ENCODE data around the gene ZNF287.
A peak's percentile ranks its signal among the peaks of the same experiment; 100 is the strongest.

Gene ZNF287

DNA sequence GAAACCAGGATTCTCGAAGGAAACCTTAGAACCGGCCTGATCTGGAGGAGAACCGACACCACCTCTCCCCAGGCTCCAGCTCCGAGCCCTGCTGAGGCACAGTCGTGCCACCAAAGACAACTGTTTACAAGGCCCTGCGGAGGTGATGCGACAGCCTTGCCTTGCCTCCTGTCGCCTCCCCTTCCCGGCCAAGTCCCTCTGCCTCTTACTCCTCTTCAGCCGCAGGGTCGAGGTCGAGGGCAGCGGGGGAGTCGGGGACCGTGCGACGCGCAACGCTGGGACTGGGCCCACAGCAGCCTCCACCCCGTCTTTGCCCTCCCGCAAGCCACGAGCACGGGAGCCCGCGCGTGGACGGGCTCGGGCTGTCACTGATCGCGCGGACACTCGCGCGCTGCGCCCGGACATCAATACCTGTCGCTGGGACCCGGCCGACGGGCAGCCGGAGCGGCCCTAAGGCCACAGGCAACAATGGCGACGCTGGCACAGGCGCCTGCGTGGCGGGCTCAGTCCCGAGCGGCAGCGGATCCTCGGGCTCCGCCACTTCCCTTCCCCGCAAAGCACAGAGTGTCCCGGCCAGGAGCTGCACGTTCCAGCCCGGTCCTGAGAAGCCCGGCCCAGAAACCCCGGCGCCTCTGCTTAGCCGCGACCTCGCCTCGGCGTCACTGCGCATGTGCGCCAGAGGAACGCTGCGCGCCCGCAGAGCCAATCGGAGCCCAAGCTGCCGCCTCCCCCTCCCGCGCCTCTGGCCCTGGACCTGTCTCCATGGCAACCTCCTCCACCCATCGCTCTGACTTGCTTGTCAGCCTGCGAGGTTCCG is at the start of gene ZNF287:
Gene ZNF287 (minus strand): TSS at position 664 of the 817 bp plus-strand sequence. CDS start 1,473 bp downstream, outside the sequence.
- peak; percentile 99 for DNase-seq (ENCODE audit: low spot score)
- in situ Hi-C loops (cut with MboI; ENCODE audit: low sequenced_read_pairs, unreplicated experiment): no loop called here
- TF ChIP-seq, protein P1, sequence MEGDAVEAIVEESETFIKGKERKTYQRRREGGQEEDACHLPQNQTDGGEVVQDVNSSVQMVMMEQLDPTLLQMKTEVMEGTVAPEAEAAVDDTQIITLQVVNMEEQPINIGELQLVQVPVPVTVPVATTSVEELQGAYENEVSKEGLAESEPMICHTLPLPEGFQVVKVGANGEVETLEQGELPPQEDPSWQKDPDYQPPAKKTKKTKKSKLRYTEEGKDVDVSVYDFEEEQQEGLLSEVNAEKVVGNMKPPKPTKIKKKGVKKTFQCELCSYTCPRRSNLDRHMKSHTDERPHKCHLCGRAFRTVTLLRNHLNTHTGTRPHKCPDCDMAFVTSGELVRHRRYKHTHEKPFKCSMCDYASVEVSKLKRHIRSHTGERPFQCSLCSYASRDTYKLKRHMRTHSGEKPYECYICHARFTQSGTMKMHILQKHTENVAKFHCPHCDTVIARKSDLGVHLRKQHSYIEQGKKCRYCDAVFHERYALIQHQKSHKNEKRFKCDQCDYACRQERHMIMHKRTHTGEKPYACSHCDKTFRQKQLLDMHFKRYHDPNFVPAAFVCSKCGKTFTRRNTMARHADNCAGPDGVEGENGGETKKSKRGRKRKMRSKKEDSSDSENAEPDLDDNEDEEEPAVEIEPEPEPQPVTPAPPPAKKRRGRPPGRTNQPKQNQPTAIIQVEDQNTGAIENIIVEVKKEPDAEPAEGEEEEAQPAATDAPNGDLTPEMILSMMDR (IDR thresholded peaks at IDR 0.05; ENCODE audit: borderline replicate concordance, control extremely low read depth, extremely low read depth, insufficient read depth, missing control alignments): no peak

DNA sequence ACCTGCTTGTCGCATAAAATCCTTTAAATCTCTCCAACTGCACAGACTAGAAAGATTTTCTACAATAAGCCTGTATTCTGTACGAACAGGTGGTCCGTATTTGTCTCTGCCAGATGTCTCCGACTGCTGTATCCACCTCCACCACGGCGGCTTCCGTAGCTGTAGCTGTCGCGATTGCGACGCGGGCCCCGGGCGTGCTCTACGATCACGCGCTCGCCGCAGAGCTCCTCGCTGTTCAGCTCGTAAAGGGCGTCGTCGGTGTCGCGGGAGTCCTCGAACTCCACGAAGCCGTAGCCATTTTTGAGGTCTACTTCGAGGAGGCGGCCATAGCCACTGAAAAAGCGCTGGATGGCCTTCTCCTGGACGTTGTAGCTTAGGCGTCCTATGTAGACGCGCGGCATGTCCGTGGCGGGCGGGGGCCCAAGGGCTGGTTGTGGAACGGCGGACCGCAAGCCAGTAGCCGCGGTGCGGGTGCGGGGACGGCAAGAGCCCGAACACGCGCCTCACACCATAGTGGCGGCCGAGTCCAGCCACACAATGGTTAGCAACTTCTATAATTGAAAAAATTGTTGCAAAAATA is 48.6 kb upstream of the ZNF287 start:
- TF ChIP-seq, protein P1 (IDR thresholded peaks at IDR 0.05; ENCODE audit: borderline replicate concordance, control extremely low read depth, extremely low read depth, insufficient read depth, missing control alignments): no peak
- in situ Hi-C loops (cut with MboI; ENCODE audit: low sequenced_read_pairs, unreplicated experiment): no loop called here
- no peak for DNase-seq (ENCODE audit: low spot score)

DNA sequence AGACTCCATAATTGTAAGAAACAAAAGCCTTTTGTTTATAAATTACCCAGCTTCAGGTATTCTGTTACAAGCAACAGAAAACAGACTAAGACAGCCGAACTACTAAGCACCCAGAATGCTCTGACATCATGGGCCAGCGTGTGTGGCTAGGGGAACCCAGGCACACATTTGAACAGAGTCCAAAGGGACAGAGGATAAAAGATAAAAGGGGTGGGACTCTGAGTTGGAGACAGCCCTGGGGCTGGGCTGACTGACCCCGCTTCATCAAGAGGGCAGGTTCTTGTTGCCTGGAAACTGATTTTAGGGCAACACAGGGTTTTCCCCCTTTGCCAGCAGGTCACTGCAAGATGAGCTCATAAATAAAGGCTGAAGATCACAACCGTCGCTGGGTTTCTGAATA is 30.5 kb upstream of the ZNF287 start:
- in situ Hi-C loops (cut with MboI; ENCODE audit: low sequenced_read_pairs, unreplicated experiment): no loop called here
- TF ChIP-seq, protein P1 (IDR thresholded peaks at IDR 0.05; ENCODE audit: borderline replicate concordance, control extremely low read depth, extremely low read depth, insufficient read depth, missing control alignments): no peak

DNA sequence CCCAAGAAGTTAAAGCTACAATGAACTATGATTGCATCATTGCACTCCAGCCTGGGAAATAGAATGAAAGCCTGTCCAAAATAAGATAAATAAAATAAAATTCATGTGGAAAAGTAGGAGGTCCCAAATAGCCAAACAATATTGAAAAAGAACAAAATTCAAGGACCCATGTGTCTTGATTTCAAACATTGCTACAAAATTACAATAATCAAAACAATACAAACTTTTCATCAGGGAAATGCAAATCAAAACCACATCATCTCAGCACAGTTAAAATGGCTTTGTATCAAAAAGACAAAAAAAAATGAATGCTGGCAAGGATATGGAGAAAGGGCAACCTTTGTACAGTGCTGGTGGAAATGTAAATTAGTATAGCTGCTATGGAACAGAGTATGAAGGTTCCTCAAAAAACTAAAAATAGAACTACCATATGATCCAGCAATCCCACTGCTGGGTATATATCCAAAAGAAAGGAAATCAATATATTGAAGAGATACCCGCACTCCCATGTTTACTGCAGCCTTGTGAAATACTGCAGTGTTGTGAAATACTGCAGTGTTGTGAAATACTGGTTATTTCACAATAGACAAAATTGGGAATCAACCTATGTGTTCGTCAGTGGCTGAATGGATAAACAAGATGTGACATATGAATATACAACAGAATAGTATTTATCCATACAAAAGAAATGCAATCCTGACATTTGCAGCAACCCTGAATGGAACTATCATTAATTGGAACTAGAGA is 24.5 kb upstream of the ZNF287 start:
- DNase-seq (ENCODE audit: low spot score): no peak
- in situ Hi-C loops (cut with MboI; ENCODE audit: low sequenced_read_pairs, unreplicated experiment): no loop called here

More for the DNA sequence above, 30.5 kb upstream of the ZNF287 start:
- DNase-seq (ENCODE audit: low spot score): no peak

DNA sequence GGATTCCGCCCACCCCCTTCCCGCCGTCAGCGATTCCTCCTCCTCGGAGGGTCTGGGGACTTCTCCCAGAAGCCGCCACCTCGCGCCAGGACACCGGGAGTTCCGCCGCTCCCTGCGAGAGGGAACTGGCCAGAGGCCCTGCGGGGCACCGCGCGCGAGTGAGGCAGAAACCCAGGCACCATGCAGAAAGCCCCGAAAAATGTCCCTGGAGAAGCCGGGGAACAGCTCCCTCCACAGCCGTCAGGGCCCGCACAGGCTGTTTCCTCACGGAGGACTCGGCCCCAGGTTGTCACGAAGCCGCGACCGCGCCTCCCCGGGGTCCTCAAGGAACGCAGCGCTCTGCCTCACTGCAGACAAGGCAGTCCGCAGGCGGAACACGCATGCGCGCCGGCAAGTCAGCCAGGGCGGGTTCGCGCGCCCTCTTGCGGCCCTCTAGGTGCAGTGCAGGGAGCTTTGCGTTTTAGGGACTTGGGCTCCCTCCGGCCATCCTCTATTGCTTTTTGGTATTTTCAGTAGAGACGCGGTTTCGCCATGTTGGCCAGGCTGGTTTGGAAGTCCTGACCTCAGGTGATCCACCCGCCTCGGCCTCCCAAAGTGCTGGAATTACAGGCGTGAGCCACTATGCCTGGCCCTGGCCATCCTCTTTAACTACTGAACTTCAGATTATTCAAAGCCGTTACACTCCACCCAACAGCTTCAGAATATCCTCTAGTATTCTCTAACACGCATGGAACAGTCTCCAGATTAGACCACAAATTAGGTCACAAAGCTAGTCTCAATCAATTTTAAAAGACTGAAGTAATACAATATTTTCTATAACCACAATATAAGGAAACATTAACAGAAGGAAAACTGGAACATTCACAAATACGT is 20.3 kb upstream of the ZNF287 start:
- peak; percentile 97 for DNase-seq (ENCODE audit: low spot score)
- TF ChIP-seq, protein P1 (IDR thresholded peaks at IDR 0.05; ENCODE audit: borderline replicate concordance, control extremely low read depth, extremely low read depth, insufficient read depth, missing control alignments): peak; percentile 99
- in situ Hi-C loops (cut with MboI; ENCODE audit: low sequenced_read_pairs, unreplicated experiment): no loop called here

More for the DNA sequence above, 24.5 kb upstream of the ZNF287 start:
- TF ChIP-seq, protein P1 (IDR thresholded peaks at IDR 0.05; ENCODE audit: borderline replicate concordance, control extremely low read depth, extremely low read depth, insufficient read depth, missing control alignments): no peak

Data from GM13976 (cell line).